GM23338 (cell line): ENCODE measurements around the gene PDIA6. TPM values are rescaled to one million over a fixed set of nuclear protein-coding genes. Genes with fewer than 3 reads are reported as not detected.

Experiments
- ATAC-seq: fragments of 200-7000 bp; cut with Tn5 transposase; 3 replicates; pipeline ENCODE4 v1.9.1; 2020
- DNase-seq: peaks from one replicate; pipeline ENCODE4 v3.0.0-alpha.2; 2015; ENCODE audit warnings: low spot score
- H2AFZ ChIP-seq: fragments of 200-600 bp; sonication (generic); 2 replicates; pipeline ENCODE4 v1.8.0; 2016; ENCODE audit warnings: antibody characterized with exemption, mild to moderate bottlenecking, moderate library complexity
- H3F3A ChIP-seq: fragments of 200-600 bp; sonication (generic); replicated peaks from 2 replicates; pipeline ENCODE4 v1.8.0; 2017; ENCODE audit warnings: antibody characterized with exemption, mixed run types, low read depth
- H3K27ac ChIP-seq: fragments of 200-600 bp; sonication (generic); 2 replicates; pipeline ENCODE4 v1.6.1; 2016; ENCODE audit warnings: low read depth
- H3K27me3 ChIP-seq: fragments of 200-600 bp; sonication (generic); 2 replicates; pipeline ENCODE4 v1.8.0; 2016; ENCODE audit warnings: mild to moderate bottlenecking, mixed run types, moderate library complexity; ENCODE audit not compliant: insufficient read depth
- H3K36me3 ChIP-seq: fragments of 200-600 bp; sonication (generic); 2 replicates; pipeline ENCODE4 v1.8.0; 2016; ENCODE audit warnings: mild to moderate bottlenecking; ENCODE audit not compliant: insufficient read depth
- H3K4me1 ChIP-seq: fragments of 200-600 bp; sonication (generic); 2 replicates; pipeline ENCODE4 v1.8.0; 2016; ENCODE audit warnings: mild to moderate bottlenecking, moderate library complexity; ENCODE audit not compliant: insufficient read depth
- H3K4me2 ChIP-seq: fragments of 200-600 bp; sonication (generic); 2 replicates; pipeline ENCODE4 v1.7.1; 2017; ENCODE audit warnings: mixed run types
- H3K4me3 ChIP-seq: fragments of 200-600 bp; sonication (generic); 2 replicates; pipeline ENCODE4 v1.6.1; 2016; ENCODE audit warnings: mixed run types
- H3K79me2 ChIP-seq: fragments of 200-600 bp; sonication (generic); replicated peaks from 2 replicates; pipeline ENCODE4 v1.8.0; 2017; ENCODE audit warnings: mild to moderate bottlenecking; ENCODE audit not compliant: insufficient read depth
- H3K9me2 ChIP-seq: fragments of 200-600 bp; sonication (generic); 2 replicates; pipeline ENCODE4 v1.8.0; 2017; ENCODE audit not compliant: insufficient read depth
- H4K20me1 ChIP-seq: fragments of 200-600 bp; sonication (generic); replicated peaks from 2 replicates; pipeline ENCODE4 v1.8.0; 2017; ENCODE audit warnings: mild to moderate bottlenecking; ENCODE audit not compliant: insufficient read depth
- H3K27ac Mint-ChIP-seq: 2 replicates; pipeline ENCODE4 v1.8.0; 2020; ENCODE audit warnings: inconsistent platforms, mild to moderate bottlenecking, moderate library complexity, mixed read lengths
- H3K27me3 Mint-ChIP-seq: 3 replicates; pipeline ENCODE4 v1.8.0; 2022; ENCODE audit warnings: low read depth, mild to moderate bottlenecking, moderate library complexity, mixed read lengths, inconsistent platforms; ENCODE audit not compliant: insufficient read depth, poor library complexity
- H3K36me3 Mint-ChIP-seq: 3 replicates; pipeline ENCODE4 v1.8.0; 2021; ENCODE audit warnings: low read depth, mild to moderate bottlenecking, inconsistent platforms, moderate library complexity, mixed read lengths
- H3K4me1 Mint-ChIP-seq: 3 replicates; pipeline ENCODE4 v1.8.0; 2020; ENCODE audit warnings: mild to moderate bottlenecking, inconsistent platforms, mixed read lengths
- H3K4me3 Mint-ChIP-seq: 3 replicates; pipeline ENCODE4 v1.8.0; 2021; ENCODE audit warnings: moderate library complexity, mild to moderate bottlenecking, inconsistent platforms, mixed read lengths
- H3K9me3 Mint-ChIP-seq: 3 replicates; pipeline ENCODE4 v1.8.0; 2020; ENCODE audit warnings: moderate library complexity, mild to moderate bottlenecking, inconsistent platforms, mixed read lengths
- CREB1 ChIP-seq: fragments of 250-450 bp; sonication (Bioruptor Pico); IDR thresholded peaks from 2 replicates; pipeline ENCODE4 v1.5.0; 2020; ENCODE audit warnings: low read depth, mild to moderate bottlenecking, moderate library complexity
- CTCF ChIP-seq, 2 experiments: fragments of 200-600 bp in 1 of 2; sonication (generic) in 1 of 2; conservative IDR thresholded peaks; 2 replicates each; pipeline versions ENCODE4 v1.5.1 to v1.6.1; 2016 to 2017; ENCODE audit warnings: antibody characterized with exemption in 2 of 2, low read depth in 2 of 2, mild to moderate bottlenecking in 2 of 2, moderate library complexity in 1 of 2
- ETS1 ChIP-seq: IDR thresholded peaks from 2 replicates; pipeline ENCODE4 v1.6.1; 2016; ENCODE audit warnings: antibody characterized with exemption
- EZH2 ChIP-seq: fragments of 200-600 bp; sonication (generic); IDR thresholded peaks from one replicate; pipeline ENCODE4 v1.8.0; 2017; ENCODE audit warnings: antibody characterized with exemption, mild to moderate bottlenecking, low read depth; ENCODE audit not compliant: unreplicated experiment
- EZH2phosphoT487 ChIP-seq: fragments of 200-600 bp; sonication (generic); IDR thresholded peaks from one replicate; pipeline ENCODE4 v1.8.1; 2018; ENCODE audit warnings: antibody characterized with exemption; ENCODE audit not compliant: unreplicated experiment
- JUNB ChIP-seq: IDR thresholded peaks from one replicate; pipeline ENCODE4 v1.6.1; 2016; ENCODE audit warnings: antibody characterized with exemption; ENCODE audit not compliant: unreplicated experiment
- NANOG ChIP-seq: IDR thresholded peaks from 2 replicates; pipeline ENCODE4 v1.6.1; 2016; ENCODE audit warnings: antibody characterized with exemption, borderline replicate concordance
- POLR2AphosphoS5 ChIP-seq: IDR thresholded peaks from 2 replicates; pipeline ENCODE4 v1.6.1; 2016; ENCODE audit warnings: antibody characterized with exemption, low read depth
- REST ChIP-seq: IDR thresholded peaks from one replicate; pipeline ENCODE4 v1.6.1; 2018; ENCODE audit warnings: antibody characterized with exemption; ENCODE audit not compliant: unreplicated experiment
- STAT1 ChIP-seq: IDR thresholded peaks from one replicate; pipeline ENCODE4 v1.6.1; 2016; ENCODE audit warnings: antibody characterized with exemption; ENCODE audit not compliant: unreplicated experiment
- ZNF114 ChIP-seq: fragments of 250-450 bp; sonication (Bioruptor Pico); IDR thresholded peaks from 2 replicates; pipeline ENCODE4 v1.5.0; 2020; ENCODE audit warnings: mild to moderate bottlenecking, moderate library complexity
- ZNF331 ChIP-seq: fragments of 250-450 bp; sonication (Bioruptor Pico); IDR thresholded peaks from 2 replicates; pipeline ENCODE4 v1.5.0; 2020; ENCODE audit warnings: low read depth, mild to moderate bottlenecking, moderate library complexity
- ZNF462 ChIP-seq: fragments of 250-450 bp; sonication (Bioruptor Pico); IDR thresholded peaks from 2 replicates; pipeline ENCODE4 v1.5.0; 2020; ENCODE audit warnings: mild to moderate bottlenecking, moderate library complexity
- polyA plus RNA-seq: library from polyadenylated mRNA; unstranded; fragments of >200 nt; fragmentation: Nextera tagmentation; extraction: Ambion mirVana; gene quantifications from 2 replicates; pipeline ENCODE4 v1.2.1, GENCODE V29; 2016
- total RNA-seq: library from RNA; depleted of rRNA; stranded (reverse); fragments of >200 nt; shearing (Covaris generic); gene quantifications from 2 replicates; pipeline ENCODE4 v1.2.3, GENCODE V29; 2014

PDIA6 gene
- total and polyA plus RNA-seq, 2 experiments from 2014 or later = 331 to 382 TPM

- Mint-ChIP-seq H3K9me3 (no peaks in the 10 kb centered on the region), H3K4me3 (no peak overlapping the region), H3K27me3 (no peaks in the 10 kb centered on the region), H3K36me3 (no peaks in the 10 kb centered on the region), H3K4me1 (no peaks in the 10 kb centered on the region), H3K27ac (no peak overlapping the region)
- Histone ChIP-seq H3F3A (no peaks in the 10 kb centered on the region), H3K27me3 (no peaks in the 10 kb centered on the region), H3K4me1 (no peaks in the 10 kb centered on the region), H3K27ac (no peak overlapping the region), H3K79me2 (no peaks in the 10 kb centered on the region), H3K36me3 (no peaks in the 10 kb centered on the region), H3K4me3 (no peak overlapping the region), H3K4me2 (no peak overlapping the region), H2AFZ (0 out of 2 replicates have a peak overlapping the region, but pooled peaks have one; percentile 18), H3K9me2 (no peaks in the 10 kb centered on the region), H4K20me1 (no peaks in the 10 kb centered on the region)
- DNase-seq (no peak), ATAC-seq (no peak)
- TF ChIP-seq ZNF331 (CRISPR knock-in tag) (no peak), ETS1 (no peak), EZH2phosphoT487 (no peak), REST (no peak), EZH2 (no peak), STAT1 (no peak), POLR2AphosphoS5 (no peak), NANOG (no peak), CTCF (conservative IDR thresholded peaks at IDR 0.05; ENCODE audit: low read depth in 2 of 2) (no peak), JUNB (no peak), CREB1 (CRISPR knock-in tag) (no peak), ZNF462 (CRISPR knock-in tag) (no peak), ZNF114 (no peak)
Measured at GRCh38 chr2:10820562-10820961, 8.0 kb upstream of the PDIA6 start.
